Stomach (tissue), 9 donors: ENCODE results near the gene PHACTR3. TPM values are rescaled to one million over a fixed set of nuclear protein-coding genes. Genes with fewer than 3 reads are reported as not detected.

Experiments used
- DNase-seq, 2 donors: peaks; one replicate each; pipeline versions ENCODE4 v3.0.0 to v3.0.0-alpha.2; 2013 to 2019
- H3K27ac ChIP-seq, 5 donors: fragments of 200-600 bp in 4 of 5; sonication (generic) in 4 of 5; one replicate each; pipeline ENCODE4 v1.5.1; 2013 to 2019; ENCODE audit warnings: mild to moderate bottlenecking in 1 of 5, moderate library complexity in 1 of 5
- H3K27me3 ChIP-seq, 3 donors: fragments of 200-600 bp; sonication (generic); one replicate each; pipeline ENCODE4 v1.5.1; 2017 to 2019; ENCODE audit warnings: mixed run types in 1 of 3
- H3K36me3 ChIP-seq, 4 donors: fragments of 200-600 bp; sonication (generic); 1 replicate in 3 of 4; 2 replicates in 1 of 4; pipeline ENCODE4 v1.5.1; 2016 to 2019
- H3K4me1 ChIP-seq, 4 donors: fragments of 200-600 bp; sonication (generic); one replicate each; pipeline ENCODE4 v1.5.1; 2016 to 2019
- H3K4me3 ChIP-seq, 4 donors: fragments of 200-600 bp; sonication (generic) in 3 of 4; one replicate each; pipeline ENCODE4 v1.5.1; 2016 to 2019; ENCODE audit warnings: mild to moderate bottlenecking in 1 of 4
- H3K9me3 ChIP-seq, 4 donors: fragments of 200-600 bp; sonication (generic); one replicate each; pipeline ENCODE4 v1.5.1; 2016 to 2019
- CTCF ChIP-seq, 7 experiments: fragments of 450-650 bp in 4 of 7; fragments of 200-600 bp in 3 of 7; sonication (generic) in 3 of 7; IDR thresholded peaks; one replicate each; pipeline ENCODE4 v1.5.1; 2016 to 2019; ENCODE audit warnings: antibody characterized with exemption in 7 of 7, control low read depth in 2 of 7, mild to moderate bottlenecking in 1 of 7
- EP300 ChIP-seq: sonication (generic); formaldehyde crosslinking; IDR thresholded peaks from one replicate; pipeline ENCODE4 v1.6.1; 2017; ENCODE audit warnings: antibody characterized with exemption
- POLR2A ChIP-seq, 4 donors: fragments of 450-650 bp; IDR thresholded peaks; one replicate each; pipeline ENCODE4 v1.6.1; 2016; ENCODE audit warnings: antibody characterized with exemption in 4 of 4, control low read depth in 2 of 4, mild to moderate bottlenecking in 1 of 4, moderate library complexity in 1 of 4
- POLR2AphosphoS5 ChIP-seq, 3 donors: sonication (generic); formaldehyde crosslinking; IDR thresholded peaks; one replicate each; pipeline ENCODE4 v1.6.1; 2016; ENCODE audit warnings: antibody characterized with exemption in 3 of 3
- WGBS, 5 donors: extraction: QIAGEN DNeasy Blood & Tissue Kit in 3 of 5; methylation state at CpG; one replicate each; pipeline versions ENCODE4 v1.1.5 to v1.1.7; 2013 to 2018; 5-methylcytosine and 5-hydroxymethylcytosine counted together
- intact Hi-C: fragments of 100-400 bp; cut with DNase I; formaldehyde crosslinking; loops from one replicate; pipeline ENCODE4 v1.15.1; 2023; ENCODE audit warnings: low total_unique reads
- polyA plus RNA-seq, 3 donors: library from polyadenylated mRNA; stranded (reverse); fragments of 200-250 nt; gene quantifications; one replicate each; pipeline ENCODE4 v1.2.3, GENCODE V29; 2013
- total RNA-seq, 5 donors: library from RNA; depleted of rRNA; stranded (reverse); fragments of >200 nt; gene quantifications; one replicate each; pipeline versions ENCODE4 v1.1.0 to v1.2.3, GENCODE V29; 2014 to 2016
- donor health status: healthy with polysubstance abuse.
- donor health status: Bipolar disorder and iron deficiency.
- donor health status: healthy.

The PHACTR3 gene
- total and polyA plus RNA-seq, 8 donors = 0.55 to 3.7 (median 3.2) TPM; not detected in 3

DNA sequence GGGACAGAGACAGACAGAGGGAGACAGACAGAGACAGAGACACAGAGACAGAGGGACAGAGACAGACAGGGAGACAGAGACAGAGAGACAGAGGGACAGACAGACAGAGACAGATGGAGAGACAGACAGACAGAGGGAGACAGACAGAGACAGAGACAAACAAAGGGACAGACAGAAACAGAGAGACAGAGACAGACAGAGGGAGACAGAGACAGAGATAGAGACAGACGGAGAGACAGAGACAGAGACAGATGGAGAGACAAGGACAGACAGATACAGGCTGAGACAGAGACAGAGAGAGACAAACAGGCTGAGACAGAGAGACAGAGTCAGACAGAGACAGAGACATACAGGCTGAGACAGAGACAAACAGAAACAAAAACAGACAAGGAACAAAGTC lies 39.4 kb upstream of the PHACTR3 start:
- 71 to 91% (median 80%) methylated on average over 1 of the region's 1 CpG for WGBS, 5 donors
- H3K9me3 ChIP-seq = no peaks in the 10 kb centered on the region
- TF ChIP-seq POLR2AphosphoS5 (IDR thresholded peaks at IDR 0.05) (no peak), EP300 (no peak), POLR2A (IDR thresholded peaks at IDR 0.05) (no peak), CTCF (IDR thresholded peaks at IDR 0.05) (no peak)
- no peaks in the 10 kb centered on the region for H3K36me3 ChIP-seq
- H3K27ac ChIP-seq = no peak overlapping the region
- intact Hi-C loops = no loop called here
- H3K4me3 ChIP-seq = no peak overlapping the region
- no peaks in the 10 kb centered on the region for H3K4me1 ChIP-seq
- peaks cover 0 to 56% (median 4%) of the 10 kb centered on the region in 3 donors for H3K27me3 ChIP-seq
- no peak for DNase-seq

- intact Hi-C loops = no loop called here
- Histone ChIP-seq H3K4me1 (no peaks in the 10 kb centered on the region), H3K36me3 (no peaks in the 10 kb centered on the region), H3K27ac (no peak overlapping the region), H3K4me3 (no peak overlapping the region), H3K9me3 (no peaks in the 10 kb centered on the region), H3K27me3 (peaks cover 0 to 56% (median 4%) of the 10 kb centered on the region in 3 donors)
- DNase-seq = no peak
- TF ChIP-seq POLR2A (IDR thresholded peaks at IDR 0.05) (no peak), CTCF (IDR thresholded peaks at IDR 0.05) (no peak), EP300 (no peak), POLR2AphosphoS5 (IDR thresholded peaks at IDR 0.05) (no peak)
- WGBS, 5 donors = 79 to 85% (median 82%) methylated on average over 10 to 11 of the region's 11 CpGs
Measured at GRCh38 chr20:59565768-59566461, 38.4 kb upstream of the PHACTR3 start.

DNA sequence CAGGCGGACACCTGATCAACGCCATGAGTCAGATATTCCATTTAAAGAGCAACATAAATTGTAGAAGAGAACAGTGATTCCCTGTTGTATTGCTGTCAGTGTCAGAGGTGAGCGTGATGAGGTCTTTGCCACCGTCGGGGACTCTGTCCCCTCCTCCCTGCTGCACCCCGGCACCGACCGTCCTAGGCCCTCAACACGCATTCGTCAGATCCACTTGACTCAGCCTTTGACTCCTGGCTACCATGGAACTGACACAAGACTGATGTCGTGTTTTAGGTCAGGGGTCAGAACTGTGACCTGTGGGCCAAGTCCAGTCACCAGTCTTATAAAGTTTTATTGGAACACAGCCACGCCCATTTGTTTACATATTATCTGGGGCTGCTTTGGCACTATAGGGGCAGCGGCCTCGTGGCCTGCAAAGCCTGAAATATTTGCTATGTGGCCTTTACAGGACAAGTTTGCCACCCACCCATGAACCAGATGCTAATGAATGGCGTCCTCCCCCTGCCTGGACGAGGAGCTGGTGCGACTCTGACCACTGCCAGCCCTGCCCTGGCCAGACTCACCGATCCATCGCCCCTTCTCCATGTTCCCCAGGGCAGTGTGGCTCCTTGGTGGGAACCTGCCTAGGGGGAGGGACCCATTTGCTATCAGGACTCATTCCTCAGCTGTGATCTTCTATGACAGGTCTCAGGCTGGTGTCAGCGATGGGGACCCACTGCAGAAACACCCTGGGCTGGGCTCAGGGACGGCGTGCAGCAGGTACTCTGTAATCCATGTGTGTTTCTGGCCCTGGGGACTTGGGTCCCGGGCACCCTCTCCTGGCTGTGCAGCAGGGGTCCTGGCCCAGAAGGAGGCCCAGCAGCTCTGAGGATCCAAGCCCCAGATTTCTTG lies 37.5 kb upstream of the PHACTR3 start:
- WGBS, 5 donors = 76 to 86% (median 77%) methylated on average over 14 to 23 of the region's 23 CpGs
- peak in 1 of 2 donors; percentile 16 for DNase-seq

More for the DNA sequence above, 37.5 kb upstream of the PHACTR3 start:
- Histone ChIP-seq H3K4me3 (no peak overlapping the region), H3K9me3 (no peaks in the 10 kb centered on the region), H3K27me3 (peaks cover 0 to 54% (median 4%) of the 10 kb centered on the region in 3 donors), H3K4me1 (peaks cover 3 to 5% (median 4%) of the 10 kb centered on the region in 4 donors), H3K27ac (no peak overlapping the region), H3K36me3 (no peaks in the 10 kb centered on the region)
- intact Hi-C loops = no loop called here
- TF ChIP-seq POLR2AphosphoS5 (IDR thresholded peaks at IDR 0.05) (no peak), CTCF (IDR thresholded peaks at IDR 0.05) (no peak), POLR2A (IDR thresholded peaks at IDR 0.05) (no peak), EP300 (no peak)
